Epithelial cell of proximal tubule (primary cell): ENCODE results near the gene SLC26A9. TPM values are rescaled to one million over a fixed set of nuclear protein-coding genes. Genes with fewer than 3 reads are reported as not detected.

Source experiments
- DNase-seq: peaks from one replicate; pipeline ENCODE4 v3.0.0-alpha.2; 2011; ENCODE audit warnings: low read depth
- H3K4me3 ChIP-seq: 2 replicates; pipeline ENCODE4 v1.5.1; 2011; ENCODE audit warnings: low read depth, mild to moderate bottlenecking, low read length
- CTCF ChIP-seq: conservative IDR thresholded peaks from 2 replicates; pipeline ENCODE4 v1.5.1; 2012; ENCODE audit warnings: low read depth, mild to moderate bottlenecking, low read length
- total RNA-seq: library from RNA; depleted of rRNA; stranded (reverse); fragments of >200 nt; gene quantifications from 2 replicates; pipeline ENCODE4 v1.2.3, GENCODE V29; 2015

SLC26A9 gene
- total RNA-seq, 1 donor from 2014 or later = not detected

GRCh38 chr1:205939690-205940330 is 3.4 kb downstream of the SLC26A9 start:
- no peak overlapping the region for H3K4me3 ChIP-seq
- DNase-seq = no peak
- peak; percentile 31 for TF ChIP-seq CTCF

DNA sequence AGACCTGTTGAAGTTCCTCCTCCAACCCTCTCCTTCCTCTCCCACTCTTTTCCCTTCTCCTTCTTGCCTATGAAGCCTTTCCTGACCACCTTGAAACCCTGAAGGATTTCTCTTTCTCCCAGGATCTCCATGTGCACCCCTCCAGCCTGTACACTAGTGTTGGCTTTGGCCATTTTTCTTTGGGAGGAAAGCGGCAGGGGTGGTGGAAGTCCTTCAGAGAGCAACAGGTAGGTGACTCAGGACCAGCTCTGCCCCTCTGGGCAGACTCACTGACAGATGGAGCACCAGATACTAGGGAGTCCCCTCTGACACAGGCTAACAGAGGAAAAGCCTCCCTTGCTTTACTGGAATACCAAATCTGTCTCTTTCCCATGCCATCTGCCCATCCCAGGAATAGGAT is 4.6 kb downstream of the SLC26A9 start:
- DNase-seq = no peak
- no peak overlapping the region for H3K4me3 ChIP-seq
- no peak for TF ChIP-seq CTCF

DNA sequence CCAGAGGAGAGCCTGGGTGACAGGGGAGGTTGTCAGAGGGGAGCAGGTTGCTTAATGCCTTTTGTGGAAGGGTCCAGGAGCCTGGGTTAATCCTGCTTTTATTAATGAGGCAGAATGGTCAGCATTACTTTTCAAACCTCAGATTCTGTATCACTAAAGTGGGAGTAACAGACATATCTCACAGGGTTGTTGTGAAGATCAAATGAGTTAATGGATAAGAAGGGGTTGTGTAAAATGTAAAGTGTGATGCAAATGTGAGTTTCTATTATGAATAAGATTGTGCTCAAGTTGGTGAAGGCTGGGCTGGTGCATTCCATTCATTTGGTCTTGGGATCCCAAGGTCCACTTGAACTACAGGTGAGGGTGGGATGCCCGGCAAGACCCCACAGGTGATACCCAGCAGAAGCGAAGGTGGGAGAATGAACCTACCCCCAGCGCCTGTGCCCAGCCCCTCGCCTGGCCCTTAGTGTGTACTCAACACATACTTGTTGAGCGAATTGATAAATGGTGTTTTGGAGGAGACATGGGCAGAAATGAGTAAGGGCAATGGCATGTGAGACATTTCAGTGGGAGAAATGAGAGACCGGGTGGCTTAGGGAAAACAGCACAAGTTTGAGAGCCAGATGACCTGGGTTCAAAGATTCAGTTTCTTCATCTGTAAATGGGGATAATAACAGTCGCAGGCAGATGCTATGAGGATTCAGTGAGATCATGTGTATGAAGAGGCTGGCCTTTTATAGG is 6.2 kb downstream of the SLC26A9 start:
- TF ChIP-seq CTCF = no peak
- DNase-seq = no peak
- H3K4me3 ChIP-seq = no peak overlapping the region

DNA sequence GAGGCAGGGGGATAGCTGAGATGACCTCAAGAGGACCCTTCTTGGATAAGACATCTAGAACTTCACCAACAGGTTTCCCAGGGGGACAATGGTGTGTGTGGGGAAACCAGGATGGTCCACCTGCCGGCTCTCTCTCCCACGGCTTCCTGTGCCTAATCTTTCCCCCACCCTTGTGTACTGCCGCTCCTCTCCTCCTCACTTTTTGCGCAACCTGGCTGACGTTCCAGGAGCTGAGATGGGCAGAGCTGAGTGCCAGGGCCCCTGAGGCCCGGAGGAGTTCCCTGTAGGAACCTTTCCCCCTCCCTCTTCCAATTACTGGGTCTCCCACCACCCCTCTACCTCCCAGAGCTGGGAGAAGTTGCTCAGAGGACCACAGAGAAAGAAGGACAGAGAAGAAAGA is 6.9 kb downstream of the SLC26A9 start:
- no peak for DNase-seq
- no peak for TF ChIP-seq CTCF

DNA sequence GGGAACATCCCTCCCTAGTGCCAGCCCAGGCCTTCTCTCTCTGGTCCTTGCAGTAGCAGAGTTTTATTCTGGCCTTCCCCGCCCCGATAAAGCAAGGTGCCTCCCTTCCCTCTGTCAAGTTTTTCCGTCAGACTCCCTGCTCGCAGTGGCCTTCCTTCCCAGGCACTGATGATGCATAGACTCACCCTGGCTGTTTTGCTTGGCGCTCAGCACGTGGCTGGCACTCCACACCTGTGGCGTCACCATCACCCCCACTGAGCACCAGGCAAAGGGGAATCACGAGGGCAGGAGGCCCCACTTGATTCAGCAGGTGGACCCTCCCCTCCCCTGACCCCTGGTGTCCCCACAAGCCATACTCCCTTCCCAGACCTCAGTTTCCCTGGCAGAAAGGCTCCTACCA is 7.4 kb downstream of the SLC26A9 start:
- no peak for TF ChIP-seq CTCF
- no peak for DNase-seq
- H3K4me3 ChIP-seq = no peak overlapping the region

More for the DNA sequence above, 6.9 kb downstream of the SLC26A9 start:
- H3K4me3 ChIP-seq = no peak overlapping the region

- no peak for TF ChIP-seq CTCF
- no peak for DNase-seq
- H3K4me3 ChIP-seq = no peak overlapping the region
Observed at GRCh38 chr1:205934788-205935187, 8.5 kb downstream of the SLC26A9 start.
